ENCODE results near the gene PCNA.

GRCh38 chr20:5146871-5147592 lies 27.3 kb upstream of the PCNA start:
- TF ChIP-seq CTCF (IDR thresholded peaks at IDR 0.05): no peak
- no peak for TF ChIP-seq POLR2AphosphoS5 (IDR thresholded peaks at IDR 0.05)
- TF ChIP-seq EP300 (IDR thresholded peaks at IDR 0.05): no peak
